Gastrocnemius medialis (tissue), 4 donors: Measurements from ENCODE around the gene CPLX4. TPM values are rescaled to one million over a fixed set of nuclear protein-coding genes. Genes with fewer than 3 reads are reported as not detected.

Experiments
- ATAC-seq, 2 donors: fragments of 150-250 bp; one replicate each; pipeline ENCODE4 v1.9.1; 2016
- DNase-seq, 2 donors: peaks; one replicate each; pipeline ENCODE4 v3.0.0-alpha.2; 2019
- H3K27ac ChIP-seq, 4 donors: fragments of 200-600 bp; sonication (generic); 1 replicate in 1 of 4; 2 replicates in 3 of 4; pipeline ENCODE4 v1.5.1; 2016 to 2018; ENCODE audit warnings: mild to moderate bottlenecking in 2 of 4, moderate library complexity in 1 of 4
- H3K27me3 ChIP-seq, 3 donors: fragments of 200-600 bp; sonication (generic) in 2 of 3; 1 replicate in 1 of 3; 2 replicates in 2 of 3; pipeline versions ENCODE4 v1.5.1 to v1.6.0; 2016 to 2019; ENCODE audit warnings: mild to moderate bottlenecking in 1 of 3, moderate library complexity in 1 of 3
- H3K36me3 ChIP-seq, 2 donors: fragments of 200-600 bp; sonication (generic) in 1 of 2; one replicate each; pipeline ENCODE4 v1.5.1; 2017 to 2018
- H3K4me1 ChIP-seq, 2 donors: fragments of 200-600 bp; sonication (generic) in 1 of 2; one replicate each; pipeline ENCODE4 v1.5.1; 2016 to 2017; ENCODE audit warnings: mild to moderate bottlenecking in 2 of 2
- H3K4me3 ChIP-seq, 4 donors: fragments of 200-600 bp; sonication (generic) in 3 of 4; 1 replicate in 1 of 4; 2 replicates in 3 of 4; pipeline ENCODE4 v1.5.1; 2016 to 2019; ENCODE audit warnings: mild to moderate bottlenecking in 2 of 4
- H3K9me3 ChIP-seq, 3 donors: fragments of 200-600 bp; sonication (generic) in 2 of 3; 1 replicate in 1 of 3; 2 replicates in 2 of 3; pipeline ENCODE4 v1.5.1; 2016 to 2019
- CTCF ChIP-seq, 5 experiments: fragments of 450-650 bp in 3 of 5; fragments of 200-600 bp in 2 of 5; sonication (generic) in 2 of 5; IDR thresholded peaks in 4 of 5; conservative IDR thresholded peaks in 1 of 5; 1 replicate in 4 of 5; 2 replicates in 1 of 5; pipeline ENCODE4 v1.5.1; 2016 to 2019; ENCODE audit warnings: antibody characterized with exemption in 5 of 5, mild to moderate bottlenecking in 3 of 5, moderate library complexity in 3 of 5
- POLR2A ChIP-seq, 2 donors: fragments of 450-650 bp; IDR thresholded peaks; one replicate each; pipeline ENCODE4 v1.6.1; 2017; ENCODE audit warnings: antibody characterized with exemption in 2 of 2, mild to moderate bottlenecking in 2 of 2, moderate library complexity in 2 of 2
- in situ Hi-C, 4 donors: fragments of 200-750 bp; cut with MboI; loops; one replicate each; pipeline versions ENCODE4 v1.15.0 to v1.8.0; 2017; ENCODE audit warnings: low sequenced_read_pairs in 4 of 4
- intact Hi-C: fragments of 100-400 bp; cut with DNase I; formaldehyde crosslinking; loops from one replicate; pipeline ENCODE4 v1.15.1; 2023; ENCODE audit warnings: low total_unique reads
- total RNA-seq, 4 donors: library from RNA; depleted of rRNA; stranded (reverse); fragments of >200 nt; gene quantifications; one replicate each; pipeline versions ENCODE4 v1.1.0 to v1.2.3, GENCODE V29; 2016

The CPLX4 gene
- total RNA-seq, 4 donors from 2014 or later: not detected

- H3K27ac ChIP-seq: no peak overlapping the region
- ATAC-seq: no peak
- intact Hi-C loops: no loop called here
- in situ Hi-C loops: no loop called here
- no peak for TF ChIP-seq POLR2A (IDR thresholded peaks at IDR 0.05)
- no peak for TF ChIP-seq CTCF (IDR thresholded peaks at IDR 0.05 in 4 of 5, conservative IDR thresholded peaks at IDR 0.05 in 1 of 5)
- no peaks in the 10 kb centered on the region for H3K36me3 ChIP-seq
- H3K27me3 ChIP-seq: peaks cover 11 to 35% (median 27%) of the 10 kb centered on the region in 3 donors
- H3K4me3 ChIP-seq: no peak overlapping the region
- H3K4me1 ChIP-seq: no peaks in the 10 kb centered on the region
- DNase-seq: no peak
- no peaks in the 10 kb centered on the region for H3K9me3 ChIP-seq
These were observed 36.1 kb downstream of the CPLX4 start for GRCh38 chr18:59282341-59282740.

GRCh38 chr18:59279722-59280121 lies 38.7 kb downstream of the CPLX4 start:
- no peak for ATAC-seq
- Histone ChIP-seq H3K4me1 (no peaks in the 10 kb centered on the region), H3K27ac (no peak overlapping the region), H3K9me3 (no peaks in the 10 kb centered on the region), H3K27me3 (peaks cover 28 to 50% (median 44%) of the 10 kb centered on the region in 3 donors), H3K36me3 (no peaks in the 10 kb centered on the region), H3K4me3 (no peak overlapping the region)
- DNase-seq: no peak
- in situ Hi-C loops: no loop called here
- no peak for TF ChIP-seq CTCF (IDR thresholded peaks at IDR 0.05 in 4 of 5, conservative IDR thresholded peaks at IDR 0.05 in 1 of 5)
- TF ChIP-seq POLR2A (IDR thresholded peaks at IDR 0.05): no peak
- intact Hi-C loops: no loop called here

- in situ Hi-C loops (no loop called here), intact Hi-C loops (no loop called here)
- Histone ChIP-seq H3K4me3 (no peak overlapping the region), H3K27me3 (peaks cover 34 to 54% (median 49%) of the 10 kb centered on the region in 3 donors), H3K9me3 (no peaks in the 10 kb centered on the region), H3K4me1 (no peaks in the 10 kb centered on the region), H3K27ac (no peak overlapping the region), H3K36me3 (no peaks in the 10 kb centered on the region)
- DNase-seq: no peak
- no peak for ATAC-seq
- TF ChIP-seq CTCF (IDR thresholded peaks at IDR 0.05 in 4 of 5, conservative IDR thresholded peaks at IDR 0.05 in 1 of 5): no peak
- no peak for TF ChIP-seq POLR2A (IDR thresholded peaks at IDR 0.05)
These were observed 39.3 kb downstream of the CPLX4 start for GRCh38 chr18:59279193-59279592.

- ATAC-seq: no peak
- TF ChIP-seq POLR2A (IDR thresholded peaks at IDR 0.05) (no peak), CTCF (IDR thresholded peaks at IDR 0.05 in 4 of 5, conservative IDR thresholded peaks at IDR 0.05 in 1 of 5) (no peak)
- H3K9me3 ChIP-seq: no peaks in the 10 kb centered on the region
- H3K27ac ChIP-seq: no peak overlapping the region
- no peaks in the 10 kb centered on the region for H3K36me3 ChIP-seq
- H3K4me3 ChIP-seq: no peak overlapping the region
- intact Hi-C loops: no loop called here
- H3K27me3 ChIP-seq: peaks cover 38 to 58% (median 53%) of the 10 kb centered on the region in 3 donors
- DNase-seq: no peak
- no peaks in the 10 kb centered on the region for H3K4me1 ChIP-seq
- in situ Hi-C loops: no loop called here
These were observed 39.7 kb downstream of the CPLX4 start for GRCh38 chr18:59278793-59279192.

GRCh38 chr18:59276047-59276446 lies 42.4 kb downstream of the CPLX4 start:
- no peak for TF ChIP-seq CTCF (IDR thresholded peaks at IDR 0.05 in 4 of 5, conservative IDR thresholded peaks at IDR 0.05 in 1 of 5)
- no peak for TF ChIP-seq POLR2A (IDR thresholded peaks at IDR 0.05)
- ATAC-seq (no peak), DNase-seq (no peak)
- no peak overlapping the region for H3K27ac ChIP-seq
- in situ Hi-C loops (no loop called here), intact Hi-C loops (no loop called here)
- no peak overlapping the region for H3K4me3 ChIP-seq
- peaks cover 54 to 77% (median 66%) of the 10 kb centered on the region in 3 donors for H3K27me3 ChIP-seq
- no peaks in the 10 kb centered on the region for H3K9me3 ChIP-seq
- H3K36me3 ChIP-seq: no peaks in the 10 kb centered on the region
- no peaks in the 10 kb centered on the region for H3K4me1 ChIP-seq
